Hypothalamus (tissue), 51 donors: ENCODE data around the gene EML1.

ENCODE experiments used
- DNase-seq, 51 donors: peaks; one replicate each; lab custom pipeline; 2025; lab: John Stamatoyannopoulos, UW

Gene EML1

GRCh38 chr14:99884834-99885648 lies 91.8 kb downstream of the EML1 start:
- DNase-seq, result peak in 7 of 51 donors; percentile 10 to 62 (median 31)

DNA sequence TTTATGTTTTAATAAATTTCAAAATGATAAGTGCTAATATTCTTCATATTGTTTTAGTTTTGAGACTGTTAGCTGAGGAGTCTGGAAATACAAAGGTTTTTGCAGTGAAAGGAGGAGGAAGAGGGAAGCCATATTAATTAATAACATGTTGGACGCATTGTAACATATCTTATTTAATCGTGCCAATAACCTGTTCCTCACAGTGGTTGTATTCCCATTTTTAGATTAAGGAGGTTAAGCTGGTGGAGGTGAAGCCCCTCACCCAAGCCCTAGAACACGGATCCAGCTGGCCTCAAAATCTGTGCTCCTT lies 92.4 kb downstream of the EML1 start:
- DNase-seq, result no peak

DNA sequence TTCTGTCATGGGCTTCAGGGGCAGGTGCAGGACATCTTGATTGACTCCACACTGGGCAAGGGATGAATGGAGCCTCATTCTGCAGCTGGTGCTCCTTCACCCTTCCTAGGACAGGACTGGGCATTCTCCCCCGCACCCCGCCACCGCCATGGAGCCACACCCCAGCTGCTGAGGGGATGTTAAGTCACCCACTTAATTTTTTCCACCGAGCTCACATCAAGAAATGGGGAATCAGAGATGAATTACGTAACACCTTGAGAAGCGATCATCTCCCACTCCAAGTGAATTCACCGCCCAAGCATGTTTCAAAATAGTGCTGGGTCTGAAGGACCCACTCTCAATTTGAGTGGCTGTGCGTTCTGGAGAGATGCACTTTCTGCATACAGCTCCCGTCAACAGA lies 94.2 kb downstream of the EML1 start:
- DNase-seq, result no peak

DNA sequence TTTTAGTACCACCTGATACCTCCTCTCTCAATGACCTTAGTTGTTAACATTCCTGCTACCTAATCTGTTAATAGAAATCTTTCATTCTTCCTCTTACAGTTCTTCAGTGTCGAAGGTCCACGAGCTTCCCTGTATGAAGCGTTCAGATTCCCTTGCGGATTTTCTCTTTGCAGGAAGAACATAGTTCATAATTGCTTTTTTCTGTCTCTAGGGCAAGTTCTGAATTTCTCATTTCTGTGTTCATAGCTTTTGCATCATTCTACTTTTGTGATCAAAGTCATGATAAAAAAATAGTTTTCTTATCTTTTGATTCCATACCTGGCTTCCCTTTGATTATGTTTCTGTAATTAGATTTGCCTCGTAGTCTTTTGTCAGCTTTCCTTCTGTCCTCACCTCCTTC lies 94.9 kb downstream of the EML1 start:
- DNase-seq, result no peak

DNA sequence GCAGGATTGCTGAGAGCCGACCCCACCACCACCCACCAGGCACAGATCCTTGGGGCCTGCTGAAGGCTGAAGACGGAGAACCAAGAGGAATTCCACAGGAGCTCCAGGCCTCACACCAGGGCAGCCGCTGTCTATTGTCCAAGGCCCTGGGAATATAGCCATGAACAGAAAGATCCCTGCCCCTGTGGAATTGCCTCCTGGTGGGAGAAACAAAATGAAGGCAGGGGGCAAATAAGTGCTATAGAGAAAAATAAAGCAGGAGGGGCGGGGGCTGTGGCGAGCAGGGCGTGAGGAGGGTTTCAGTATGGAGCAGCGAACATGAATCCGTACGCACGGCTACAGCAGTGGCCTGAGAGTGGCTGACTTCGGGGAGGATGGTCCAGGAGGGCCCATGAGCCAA lies 96.1 kb downstream of the EML1 start:
- no peak for DNase-seq

GRCh38 chr14:99891266-99891665 lies 98.1 kb downstream of the EML1 start:
- no peak for DNase-seq

DNA sequence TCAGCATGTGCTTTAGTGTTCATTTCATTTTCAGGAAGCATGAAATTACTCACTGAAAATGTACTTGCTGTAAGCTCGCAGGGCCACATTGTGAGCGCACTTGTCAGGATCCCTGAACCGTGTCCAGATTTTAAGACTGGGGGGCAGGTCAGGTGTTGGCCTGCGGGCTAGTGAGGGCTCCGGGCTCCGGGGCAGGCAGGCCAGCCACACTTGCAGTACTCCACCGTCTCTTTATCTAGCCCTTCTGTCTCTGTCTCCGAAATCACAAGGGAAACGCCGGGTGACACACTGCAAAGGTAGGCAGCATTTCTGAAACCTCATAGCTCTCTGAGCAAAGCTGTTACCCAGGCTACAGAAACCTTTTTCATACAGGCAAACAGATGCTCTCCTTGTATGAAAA lies 98.7 kb downstream of the EML1 start:
- peak in 1 of 51 donors; percentile 42 for DNase-seq

DNA sequence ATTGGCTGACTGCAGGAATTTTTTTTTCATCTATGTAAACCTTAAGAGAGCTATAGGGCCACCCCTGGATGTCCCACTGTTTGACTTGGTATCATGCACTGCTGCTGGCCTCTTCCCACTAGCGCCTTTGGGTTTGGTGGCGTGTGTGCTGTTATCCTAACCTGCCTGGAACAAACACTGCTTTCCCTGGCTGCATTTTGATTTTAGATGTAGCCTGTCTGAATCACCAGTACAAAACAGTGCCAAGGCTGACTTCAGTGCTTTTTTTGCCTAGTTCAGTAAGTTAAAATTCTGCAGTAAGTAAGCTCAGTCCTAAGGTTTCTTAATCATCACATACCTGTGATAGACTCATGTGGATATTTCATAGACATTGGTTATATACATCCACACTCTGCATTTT lies 99.2 kb downstream of the EML1 start:
- DNase-seq, result no peak

GRCh38 chr14:99896361-99896760 lies 103.1 kb downstream of the EML1 start:
- DNase-seq, result no peak

- no peak for DNase-seq
Measured at GRCh38 chr14:99899578-99900178, 106.5 kb downstream of the EML1 start.

DNA sequence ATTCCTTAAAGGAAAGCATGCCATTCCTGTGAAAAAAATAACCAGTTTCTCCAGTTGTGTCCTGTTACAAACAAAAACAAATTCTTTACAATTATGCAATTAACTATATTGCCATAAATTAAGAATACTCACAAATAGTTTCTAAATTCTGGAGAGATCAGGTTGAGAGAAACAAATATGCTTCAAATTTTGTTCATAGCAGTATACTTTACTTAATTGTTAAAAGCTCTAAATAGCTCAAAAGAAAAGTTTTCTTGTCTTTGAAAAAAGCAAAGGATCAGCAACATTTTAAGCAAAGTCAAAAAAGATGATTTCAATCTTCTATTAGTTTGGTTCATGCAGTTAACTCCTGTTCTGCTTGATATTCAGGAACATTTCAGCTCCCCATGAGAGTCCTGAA lies 109.7 kb downstream of the EML1 start:
- DNase-seq, result no peak

DNA sequence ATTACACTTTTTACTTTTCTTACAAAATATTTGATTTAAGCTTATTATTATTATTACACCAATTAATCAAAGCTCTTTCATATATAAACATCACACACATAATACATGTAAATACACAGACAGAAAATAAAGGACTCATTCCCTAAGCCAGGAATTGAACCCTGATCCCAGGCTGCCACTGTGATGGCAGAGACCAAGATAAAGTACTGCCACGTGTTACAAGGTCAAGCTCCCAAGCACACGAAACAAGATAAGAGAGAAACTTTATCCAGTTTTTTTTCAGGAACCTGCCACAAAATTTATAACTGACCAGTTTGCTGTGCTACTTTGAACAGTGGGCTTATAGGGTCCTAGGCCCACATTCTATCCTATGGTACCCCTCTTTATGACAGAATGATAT lies 111.3 kb downstream of the EML1 start:
- DNase-seq, result no peak

DNA sequence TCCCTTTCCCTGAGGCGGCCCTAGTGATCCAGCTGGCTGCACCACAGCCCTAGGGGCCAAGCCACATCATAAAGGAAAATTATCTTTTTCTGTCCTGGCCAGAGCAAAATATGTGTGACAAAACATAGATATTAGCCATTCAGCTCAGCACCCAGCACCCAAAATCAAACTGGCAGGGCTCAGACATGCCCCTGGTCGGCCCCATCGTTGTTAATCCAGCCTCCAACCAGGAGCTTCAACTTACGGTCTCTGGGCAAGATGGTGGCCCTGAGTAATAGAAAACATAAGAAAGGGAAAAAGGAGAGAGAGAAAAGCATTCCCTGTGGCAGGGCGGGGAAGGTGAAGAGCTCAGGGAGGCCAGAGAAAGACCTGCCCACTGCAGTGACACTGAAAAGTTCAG lies 111.9 kb downstream of the EML1 start:
- no peak for DNase-seq

DNA sequence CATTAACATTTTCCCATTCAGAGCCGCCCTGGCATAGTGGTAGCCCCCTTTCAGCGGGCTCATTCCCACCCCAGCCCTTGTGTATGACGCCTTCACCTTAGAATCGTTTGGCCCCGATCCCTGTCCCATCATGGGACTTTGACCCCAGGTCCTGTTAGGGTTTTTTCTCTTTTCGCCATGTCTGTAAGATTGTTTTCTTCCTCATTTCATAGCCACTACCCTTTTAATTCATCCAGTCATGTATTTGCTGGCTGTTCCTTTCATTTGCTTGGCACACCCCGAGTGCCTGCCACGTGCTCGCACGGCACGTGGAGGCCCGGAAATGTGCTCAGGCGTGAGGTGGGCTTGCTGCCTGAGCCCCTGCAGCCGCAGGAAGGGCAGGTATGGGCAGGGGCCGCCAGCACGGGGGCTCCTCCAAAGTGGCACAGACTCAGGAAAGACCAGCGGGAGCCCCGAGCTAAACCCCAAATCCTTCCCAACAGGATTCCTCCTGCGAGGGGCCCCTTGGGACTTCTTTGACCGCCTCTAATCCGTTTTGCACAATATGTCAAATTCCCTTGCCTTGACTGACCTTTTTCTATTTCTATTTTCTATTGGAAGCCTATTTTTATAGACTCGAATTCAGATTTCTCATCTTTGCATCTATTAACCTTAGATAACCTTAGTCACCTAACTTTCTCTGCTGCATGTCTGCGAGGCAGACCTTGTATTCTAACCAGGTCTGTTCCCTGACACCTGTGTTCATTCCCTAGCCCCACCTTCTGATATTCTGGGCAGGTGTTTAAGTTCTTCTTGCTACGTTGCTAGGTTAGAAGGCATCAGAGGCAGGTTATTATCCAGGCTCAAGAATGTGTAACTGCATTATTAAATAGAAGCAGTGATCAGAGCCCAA lies 114.8 kb downstream of the EML1 start:
- no peak for DNase-seq

- no peak for DNase-seq
Measured at GRCh38 chr14:99908653-99909250, 115.5 kb downstream of the EML1 start.

GRCh38 chr14:99909513-99910064 lies 116.4 kb downstream of the EML1 start:
- no peak for DNase-seq

- DNase-seq, result no peak
Measured at GRCh38 chr14:99910337-99911309, 117.4 kb downstream of the EML1 start.

DNA sequence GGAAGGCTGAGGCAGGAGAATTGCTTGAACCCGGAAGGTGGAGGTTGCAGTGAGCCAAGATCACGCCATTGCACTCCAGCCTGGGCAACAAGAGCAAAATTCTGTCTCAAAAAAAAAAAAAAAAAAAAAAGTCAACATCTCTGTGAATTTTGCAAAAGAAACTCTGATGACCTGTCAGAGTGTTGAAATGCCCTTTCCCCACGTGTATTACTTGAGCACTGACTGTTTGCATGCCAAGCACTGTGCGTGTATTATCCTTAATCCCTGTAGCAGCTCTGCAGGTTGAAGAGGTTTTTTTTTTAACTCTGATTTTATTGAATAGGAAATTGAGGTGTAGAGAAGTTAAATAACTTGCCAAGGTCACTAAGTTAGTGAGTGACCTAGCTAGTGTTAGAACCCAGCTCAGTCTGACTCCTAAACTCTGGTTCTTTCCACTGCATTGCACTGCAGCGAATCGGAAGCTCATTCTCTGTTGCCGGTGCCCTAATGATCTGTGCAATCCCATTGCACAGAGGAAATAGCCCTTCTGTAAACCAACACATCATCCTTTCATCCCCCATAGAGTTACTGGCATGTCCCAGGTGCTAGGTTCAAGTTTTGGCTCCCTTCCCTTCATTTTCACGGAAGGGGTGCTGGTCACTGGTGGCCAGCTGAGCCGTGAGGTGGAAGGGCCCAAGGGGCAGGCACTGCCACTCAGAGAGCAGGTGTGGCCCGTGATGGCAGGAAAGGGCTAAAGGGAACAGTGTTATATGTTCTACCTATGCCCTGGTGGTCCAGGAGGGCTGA lies 122.3 kb downstream of the EML1 start:
- DNase-seq, result no peak

- no peak for DNase-seq
Measured at GRCh38 chr14:99916091-99916383, 122.8 kb downstream of the EML1 start.
